ENCODE measurements around the gene SERTAD2. TPM values are rescaled to one million over a fixed set of nuclear protein-coding genes. Genes with fewer than 3 reads are reported as not detected.

Gene SERTAD2
- total RNA-seq, 4 donors from 2014 or later = 1.8 to 29.5 (median 8.9) TPM

DNA sequence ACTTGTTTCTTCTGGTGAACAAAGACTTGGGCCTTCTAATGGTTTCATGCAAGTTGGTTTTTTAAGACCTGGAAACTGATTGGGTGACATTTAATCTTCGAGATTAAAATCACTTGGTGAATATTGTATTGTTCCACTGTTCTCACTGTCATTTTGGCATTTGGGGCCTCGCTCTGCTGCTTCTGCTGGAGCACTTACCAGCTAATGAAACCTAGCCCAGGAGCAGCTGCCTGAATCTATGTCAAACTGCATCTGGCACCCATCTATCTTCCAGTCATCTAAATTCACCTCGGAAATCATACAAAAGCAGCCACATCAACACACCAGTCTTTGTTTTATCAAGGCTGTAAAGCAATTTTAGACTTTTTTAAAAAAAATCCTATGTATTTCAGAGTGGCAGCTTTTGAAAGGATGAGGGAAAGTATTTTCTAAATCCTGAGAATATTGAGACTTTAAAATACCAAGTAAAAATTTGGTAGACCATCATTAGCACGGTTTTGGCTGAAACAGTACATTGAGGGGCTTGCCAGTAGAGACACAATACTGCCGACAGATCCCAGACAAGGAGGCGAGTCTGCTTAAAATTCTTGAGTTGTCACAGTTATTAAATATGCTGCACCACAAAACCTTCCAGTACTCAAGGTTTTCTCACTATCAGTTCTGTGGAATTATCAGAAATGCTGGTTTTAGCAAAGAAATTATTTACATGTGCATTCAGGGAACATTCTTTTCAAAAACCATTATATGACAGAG lies 26.1 kb upstream of the SERTAD2 start:
- no peak overlapping the region for H3K4me3 ChIP-seq
- DNase-seq = no peak
- intact Hi-C loops (cut with DNase I; ENCODE audit: low total_unique reads) = no loop called here
- no peaks in the 10 kb centered on the region for H3K36me3 ChIP-seq
- no peaks in the 10 kb centered on the region for H3K4me1 ChIP-seq
- H3K27me3 ChIP-seq = no peaks in the 10 kb centered on the region
- no peak overlapping the region for H3K27ac ChIP-seq
- no peak for TF ChIP-seq POLR2A (IDR thresholded peaks at IDR 0.05)
- TF ChIP-seq, protein P1, sequence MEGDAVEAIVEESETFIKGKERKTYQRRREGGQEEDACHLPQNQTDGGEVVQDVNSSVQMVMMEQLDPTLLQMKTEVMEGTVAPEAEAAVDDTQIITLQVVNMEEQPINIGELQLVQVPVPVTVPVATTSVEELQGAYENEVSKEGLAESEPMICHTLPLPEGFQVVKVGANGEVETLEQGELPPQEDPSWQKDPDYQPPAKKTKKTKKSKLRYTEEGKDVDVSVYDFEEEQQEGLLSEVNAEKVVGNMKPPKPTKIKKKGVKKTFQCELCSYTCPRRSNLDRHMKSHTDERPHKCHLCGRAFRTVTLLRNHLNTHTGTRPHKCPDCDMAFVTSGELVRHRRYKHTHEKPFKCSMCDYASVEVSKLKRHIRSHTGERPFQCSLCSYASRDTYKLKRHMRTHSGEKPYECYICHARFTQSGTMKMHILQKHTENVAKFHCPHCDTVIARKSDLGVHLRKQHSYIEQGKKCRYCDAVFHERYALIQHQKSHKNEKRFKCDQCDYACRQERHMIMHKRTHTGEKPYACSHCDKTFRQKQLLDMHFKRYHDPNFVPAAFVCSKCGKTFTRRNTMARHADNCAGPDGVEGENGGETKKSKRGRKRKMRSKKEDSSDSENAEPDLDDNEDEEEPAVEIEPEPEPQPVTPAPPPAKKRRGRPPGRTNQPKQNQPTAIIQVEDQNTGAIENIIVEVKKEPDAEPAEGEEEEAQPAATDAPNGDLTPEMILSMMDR (IDR thresholded peaks at IDR 0.05) = no peak
- H3K9me3 ChIP-seq = no peaks in the 10 kb centered on the region

DNA sequence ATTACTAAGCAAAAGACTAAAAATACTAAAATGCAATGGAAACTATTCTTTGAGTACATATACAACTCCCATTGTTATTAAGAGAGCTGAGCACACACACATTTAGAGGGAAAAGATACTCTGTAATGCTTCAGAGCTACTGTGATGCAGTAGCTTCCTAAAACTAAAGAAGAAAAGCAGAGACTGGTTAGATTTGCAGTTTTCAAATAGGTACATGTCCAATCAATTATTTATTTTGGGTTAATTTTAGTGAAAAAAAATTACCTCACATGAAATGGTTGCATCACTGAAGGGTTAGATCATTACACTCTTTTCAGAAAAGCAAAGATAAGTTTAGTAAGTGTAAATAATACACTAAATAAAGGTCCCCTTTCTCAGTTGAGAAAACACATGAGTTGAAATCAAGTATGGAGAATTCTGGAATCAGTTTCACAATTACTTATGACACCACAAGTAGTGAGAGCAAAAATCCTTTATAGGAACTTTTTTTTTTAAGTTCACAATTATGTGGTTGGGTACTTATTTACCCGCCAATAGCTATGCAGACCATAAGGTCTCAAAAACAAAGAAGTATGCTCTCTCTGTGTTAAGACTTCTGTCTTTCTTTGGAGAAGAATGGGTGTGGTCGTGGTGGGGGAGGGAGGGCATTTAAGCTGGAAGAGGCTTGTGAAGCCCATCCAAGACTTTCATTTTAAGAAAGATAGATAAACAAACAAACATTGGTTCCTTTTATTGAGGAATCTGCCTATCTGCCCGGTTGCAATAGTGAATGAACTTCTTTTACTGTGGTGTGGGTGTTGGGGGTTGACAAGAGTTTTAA lies 25.3 kb upstream of the SERTAD2 start:
- no peaks in the 10 kb centered on the region for H3K4me1 ChIP-seq
- H3K36me3 ChIP-seq = no peaks in the 10 kb centered on the region
- no peaks in the 10 kb centered on the region for H3K9me3 ChIP-seq
- H3K27ac ChIP-seq = no peak overlapping the region
- TF ChIP-seq, protein P1 (IDR thresholded peaks at IDR 0.05) = no peak
- TF ChIP-seq POLR2A (IDR thresholded peaks at IDR 0.05) = no peak
- no peak for DNase-seq
- no peaks in the 10 kb centered on the region for H3K27me3 ChIP-seq
- no peak overlapping the region for H3K4me3 ChIP-seq
- intact Hi-C loops (cut with DNase I; ENCODE audit: low total_unique reads) = no loop called here

DNA sequence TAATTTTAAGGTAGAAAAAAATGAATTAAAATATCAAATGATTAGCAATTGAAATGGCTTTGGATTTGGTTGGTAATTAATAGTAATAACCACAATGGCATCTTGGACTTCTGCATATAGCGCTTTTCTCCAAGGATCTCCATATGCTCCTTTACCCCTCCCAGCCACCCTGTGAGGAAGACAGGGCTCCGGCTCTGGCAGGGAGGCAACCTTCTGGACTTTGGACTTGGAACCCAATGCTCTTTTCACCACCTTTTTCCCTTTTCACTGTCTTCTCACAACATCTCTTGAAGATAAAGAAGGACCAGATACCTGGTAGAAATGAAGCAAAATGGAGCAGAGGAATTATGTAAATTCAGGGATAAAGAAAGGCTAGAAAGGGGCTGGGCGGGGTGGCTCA lies 23.8 kb upstream of the SERTAD2 start:
- H3K27ac ChIP-seq = no peak overlapping the region
- H3K9me3 ChIP-seq = no peaks in the 10 kb centered on the region
- no peaks in the 10 kb centered on the region for H3K4me1 ChIP-seq
- H3K27me3 ChIP-seq = no peaks in the 10 kb centered on the region
- H3K36me3 ChIP-seq = no peaks in the 10 kb centered on the region
- no peak overlapping the region for H3K4me3 ChIP-seq
- TF ChIP-seq, protein P1 (IDR thresholded peaks at IDR 0.05) = no peak
- TF ChIP-seq POLR2A (IDR thresholded peaks at IDR 0.05) = no peak
- intact Hi-C loops (cut with DNase I; ENCODE audit: low total_unique reads) = no loop called here
- no peak for DNase-seq

DNA sequence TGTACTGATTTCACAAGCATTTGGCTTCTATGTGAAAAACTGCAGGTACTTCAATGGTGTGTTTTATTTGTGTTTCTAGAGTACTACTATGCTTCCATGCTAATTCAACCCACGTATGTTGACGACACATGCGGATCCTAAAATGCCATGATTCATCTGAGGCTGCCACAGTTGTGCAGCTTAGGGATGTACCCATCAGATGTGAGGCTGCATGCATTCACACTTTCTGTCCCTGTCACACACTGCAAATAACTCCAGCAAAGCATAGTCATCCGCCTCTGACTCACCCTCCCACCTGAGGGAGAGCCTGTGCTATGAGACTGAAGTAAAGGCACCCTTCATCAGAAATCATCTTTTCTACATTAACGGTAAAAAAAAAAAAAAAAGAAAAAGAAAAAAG lies 22.1 kb upstream of the SERTAD2 start:
- Histone ChIP-seq H3K9me3 (no peaks in the 10 kb centered on the region), H3K36me3 (no peaks in the 10 kb centered on the region), H3K4me3 (no peak overlapping the region), H3K27ac (no peak overlapping the region), H3K4me1 (no peaks in the 10 kb centered on the region), H3K27me3 (no peaks in the 10 kb centered on the region)
- intact Hi-C loops (cut with DNase I; ENCODE audit: low total_unique reads) = no loop called here
- DNase-seq = no peak
- TF ChIP-seq, protein P1 (IDR thresholded peaks at IDR 0.05) = no peak
- no peak for TF ChIP-seq POLR2A (IDR thresholded peaks at IDR 0.05)

DNA sequence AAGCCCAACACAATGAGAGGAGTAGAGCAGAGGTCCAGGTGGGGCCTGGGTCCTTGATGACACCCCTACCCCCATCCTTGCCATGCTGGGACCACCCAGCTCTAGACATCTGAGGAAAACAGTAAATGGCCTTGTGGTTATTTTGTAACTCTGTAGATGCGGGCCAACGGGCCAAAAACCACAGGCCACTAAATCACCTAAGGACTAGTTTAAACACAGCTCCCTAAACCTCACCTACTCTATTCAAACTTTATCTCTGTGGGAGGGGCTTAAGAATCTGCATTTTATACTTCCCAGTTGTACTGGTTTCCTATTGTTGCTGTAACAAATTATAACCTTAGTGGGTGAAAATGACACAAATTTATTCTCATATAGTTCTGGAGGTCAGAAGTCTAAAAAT lies 19.0 kb upstream of the SERTAD2 start:
- Histone ChIP-seq H3K36me3 (no peaks in the 10 kb centered on the region), H3K27ac (no peak overlapping the region), H3K4me3 (no peak overlapping the region), H3K4me1 (no peaks in the 10 kb centered on the region), H3K27me3 (no peaks in the 10 kb centered on the region), H3K9me3 (no peaks in the 10 kb centered on the region)
- DNase-seq = no peak
- intact Hi-C loops (cut with DNase I; ENCODE audit: low total_unique reads) = no loop called here
- TF ChIP-seq, protein P1 (IDR thresholded peaks at IDR 0.05) = no peak
- no peak for TF ChIP-seq POLR2A (IDR thresholded peaks at IDR 0.05)
